Prostate gland (tissue), 2 donors: ENCODE measurements around the gene EXOC2. TPM values are rescaled to one million over a fixed set of nuclear protein-coding genes. Genes with fewer than 3 reads are reported as not detected.

ENCODE experiments used
- DNase-seq: peaks from one replicate; pipeline ENCODE4 v3.0.0-alpha.2; 2019; ENCODE audit warnings: low spot score
- H3K27ac ChIP-seq, 2 donors: fragments of 200-600 bp; sonication (generic); 2 replicates each; pipeline ENCODE4 v1.5.1; 2017 to 2019
- H3K27me3 ChIP-seq: fragments of 200-600 bp; sonication (generic); replicated peaks from 2 replicates; pipeline ENCODE4 v1.5.1; 2019; ENCODE audit not compliant: insufficient read depth
- H3K36me3 ChIP-seq, 2 donors: fragments of 200-600 bp; sonication (generic); 1 replicate in 1 of 2; 2 replicates in 1 of 2; pipeline versions ENCODE4 v1.5.1 to v1.8.1; 2017 to 2019
- H3K4me1 ChIP-seq: fragments of 200-600 bp; sonication (generic); replicated peaks from 2 replicates; pipeline ENCODE4 v1.5.1; 2019
- H3K4me3 ChIP-seq, 2 donors: fragments of 200-600 bp; sonication (generic); 2 replicates each; pipeline ENCODE4 v1.5.1; 2017 to 2019
- H3K9me3 ChIP-seq: fragments of 200-600 bp; sonication (generic); 2 replicates; pipeline ENCODE4 v1.5.1; 2017
- POLR2A ChIP-seq: fragments of 450-650 bp; IDR thresholded peaks from one replicate; pipeline ENCODE4 v1.6.1; 2016; ENCODE audit warnings: antibody characterized with exemption, mild to moderate bottlenecking
- POLR2AphosphoS5 ChIP-seq: sonication (generic); formaldehyde crosslinking; IDR thresholded peaks from one replicate; pipeline ENCODE4 v1.6.1; 2017; ENCODE audit warnings: antibody characterized with exemption
- WGBS: methylation state at CpG from one replicate; pipeline ENCODE4 v1.1.5; 2018; 5-methylcytosine and 5-hydroxymethylcytosine counted together
- intact Hi-C: fragments of 100-400 bp; cut with DNase I; formaldehyde crosslinking; loops from one replicate; pipeline ENCODE4 v1.14.2; 2022
- total RNA-seq, 2 donors: library from RNA; depleted of rRNA; stranded (reverse); fragments of >200 nt; gene quantifications; one replicate each; pipeline ENCODE4 v1.1.0, GENCODE V29; 2016
- TF ChIP-seq, protein P1 (sequence below), 4 experiments: fragments of 200-600 bp in 2 of 4; fragments of 450-650 bp in 2 of 4; sonication (generic) in 2 of 4; IDR thresholded peaks; 1 replicate in 3 of 4; 2 replicates in 1 of 4; pipeline ENCODE4 v1.5.1; 2016 to 2019; ENCODE audit warnings: antibody characterized with exemption in 4 of 4, mild to moderate bottlenecking in 2 of 4, moderate library complexity in 2 of 4

Gene EXOC2
- total RNA-seq, 2 donors from 2014 or later = 18.2 to 30.8 TPM

GRCh38 chr6:515267-515666 is 177.7 kb downstream of the EXOC2 start:
- H3K4me3 ChIP-seq = no peak overlapping the region
- no peaks in the 10 kb centered on the region for H3K36me3 ChIP-seq
- TF ChIP-seq POLR2A (no peak), POLR2AphosphoS5 (no peak)
- TF ChIP-seq, protein P1, sequence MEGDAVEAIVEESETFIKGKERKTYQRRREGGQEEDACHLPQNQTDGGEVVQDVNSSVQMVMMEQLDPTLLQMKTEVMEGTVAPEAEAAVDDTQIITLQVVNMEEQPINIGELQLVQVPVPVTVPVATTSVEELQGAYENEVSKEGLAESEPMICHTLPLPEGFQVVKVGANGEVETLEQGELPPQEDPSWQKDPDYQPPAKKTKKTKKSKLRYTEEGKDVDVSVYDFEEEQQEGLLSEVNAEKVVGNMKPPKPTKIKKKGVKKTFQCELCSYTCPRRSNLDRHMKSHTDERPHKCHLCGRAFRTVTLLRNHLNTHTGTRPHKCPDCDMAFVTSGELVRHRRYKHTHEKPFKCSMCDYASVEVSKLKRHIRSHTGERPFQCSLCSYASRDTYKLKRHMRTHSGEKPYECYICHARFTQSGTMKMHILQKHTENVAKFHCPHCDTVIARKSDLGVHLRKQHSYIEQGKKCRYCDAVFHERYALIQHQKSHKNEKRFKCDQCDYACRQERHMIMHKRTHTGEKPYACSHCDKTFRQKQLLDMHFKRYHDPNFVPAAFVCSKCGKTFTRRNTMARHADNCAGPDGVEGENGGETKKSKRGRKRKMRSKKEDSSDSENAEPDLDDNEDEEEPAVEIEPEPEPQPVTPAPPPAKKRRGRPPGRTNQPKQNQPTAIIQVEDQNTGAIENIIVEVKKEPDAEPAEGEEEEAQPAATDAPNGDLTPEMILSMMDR (IDR thresholded peaks at IDR 0.05) = no peak
- no peaks in the 10 kb centered on the region for H3K27me3 ChIP-seq
- DNase-seq = no peak
- H3K4me1 ChIP-seq = no peaks in the 10 kb centered on the region
- no peaks in the 10 kb centered on the region for H3K9me3 ChIP-seq
- H3K27ac ChIP-seq = no peak overlapping the region
- WGBS = 86% methylated on average over 11 of the region's 11 CpGs
- intact Hi-C loops = no loop called here

DNA sequence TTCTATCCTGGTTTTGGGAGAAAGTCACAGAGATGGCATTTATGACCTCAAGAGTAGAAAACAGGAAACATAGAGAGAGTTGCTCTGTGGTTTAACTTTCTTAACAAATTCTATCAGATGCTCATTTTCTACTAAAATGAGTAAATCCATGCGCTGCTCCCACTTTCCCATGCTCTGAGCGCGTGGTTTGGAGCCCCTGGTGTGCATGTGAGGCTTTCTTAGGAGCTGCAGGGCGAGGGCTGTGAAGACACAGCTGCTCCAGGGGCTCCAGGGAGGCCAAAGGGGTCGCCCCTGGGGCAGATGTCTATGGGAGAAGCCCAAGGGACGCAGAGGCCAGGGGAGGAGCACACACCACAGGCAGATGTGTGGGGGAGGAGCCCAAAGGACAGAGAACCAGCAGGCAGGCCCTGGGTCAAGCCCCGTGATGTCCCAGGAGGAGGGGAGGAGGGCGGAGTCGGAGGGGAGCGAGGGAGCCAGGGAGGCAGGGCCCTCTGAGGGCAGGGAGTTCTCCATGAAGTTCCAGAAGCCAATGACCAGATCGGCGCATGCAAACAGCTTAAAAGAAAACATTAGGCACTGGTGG is 178.5 kb downstream of the EXOC2 start:
- DNase-seq = no peak
- WGBS = 90% methylated on average over 12 of the region's 12 CpGs
- TF ChIP-seq, protein P1 (IDR thresholded peaks at IDR 0.05) = no peak
- TF ChIP-seq POLR2A = no peak
- TF ChIP-seq POLR2AphosphoS5 = no peak
- intact Hi-C loops = no loop called here
- H3K36me3 ChIP-seq = no peaks in the 10 kb centered on the region
- no peaks in the 10 kb centered on the region for H3K4me1 ChIP-seq
- no peak overlapping the region for H3K27ac ChIP-seq
- no peaks in the 10 kb centered on the region for H3K9me3 ChIP-seq
- no peak overlapping the region for H3K4me3 ChIP-seq
- H3K27me3 ChIP-seq = no peaks in the 10 kb centered on the region

- intact Hi-C loops = no loop called here
- Histone ChIP-seq H3K4me1 (no peaks in the 10 kb centered on the region), H3K36me3 (no peaks in the 10 kb centered on the region), H3K27ac (no peak overlapping the region), H3K4me3 (no peak overlapping the region), H3K27me3 (no peaks in the 10 kb centered on the region), H3K9me3 (no peaks in the 10 kb centered on the region)
- TF ChIP-seq POLR2A (no peak), POLR2AphosphoS5 (no peak)
- TF ChIP-seq, protein P1 (IDR thresholded peaks at IDR 0.05) = no peak
- 97% methylated on average over 3 of the region's 3 CpGs for WGBS
- no peak for DNase-seq
Measured at GRCh38 chr6:513961-514360, 179.0 kb downstream of the EXOC2 start.

DNA sequence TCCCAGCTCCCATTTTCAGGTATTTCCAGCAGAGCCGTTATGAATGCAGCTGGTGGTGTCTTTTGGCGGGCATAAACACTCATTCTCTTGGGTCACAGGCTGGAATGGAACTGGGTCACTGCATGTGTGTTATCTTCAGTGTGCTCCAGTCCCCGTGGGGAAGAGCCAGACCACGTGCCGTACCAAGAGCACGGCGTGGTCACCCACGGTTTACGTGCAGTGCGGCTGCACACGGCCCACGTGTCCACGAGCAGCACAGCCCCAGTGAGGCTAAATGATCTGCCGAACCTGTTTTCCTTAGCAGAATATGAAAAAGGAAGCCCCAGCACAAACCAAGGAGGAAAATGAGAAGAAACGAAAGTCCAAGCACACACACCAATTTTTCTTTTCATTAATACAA is 179.9 kb downstream of the EXOC2 start:
- WGBS = 95% methylated on average over 15 of the region's 15 CpGs
- Histone ChIP-seq H3K27ac (no peak overlapping the region), H3K4me3 (no peak overlapping the region), H3K27me3 (no peaks in the 10 kb centered on the region), H3K4me1 (no peaks in the 10 kb centered on the region), H3K9me3 (no peaks in the 10 kb centered on the region), H3K36me3 (no peaks in the 10 kb centered on the region)
- intact Hi-C loops = no loop called here
- TF ChIP-seq, protein P1 (IDR thresholded peaks at IDR 0.05) = no peak
- TF ChIP-seq POLR2AphosphoS5 = no peak
- no peak for TF ChIP-seq POLR2A
- no peak for DNase-seq

GRCh38 chr6:511488-512137 is 181.3 kb downstream of the EXOC2 start:
- intact Hi-C loops = no loop called here
- Histone ChIP-seq H3K4me3 (no peak overlapping the region), H3K9me3 (no peaks in the 10 kb centered on the region), H3K27me3 (no peaks in the 10 kb centered on the region), H3K36me3 (no peaks in the 10 kb centered on the region), H3K4me1 (no peaks in the 10 kb centered on the region), H3K27ac (no peak overlapping the region)
- WGBS = 94% methylated on average over 12 of the region's 12 CpGs
- no peak for DNase-seq
- TF ChIP-seq, protein P1 (IDR thresholded peaks at IDR 0.05) = no peak
- no peak for TF ChIP-seq POLR2AphosphoS5
- TF ChIP-seq POLR2A = no peak
